Measurements from ENCODE around the gene NDRG2. TPM values are rescaled to one million over a fixed set of nuclear protein-coding genes. Genes with fewer than 3 reads are reported as not detected.

NDRG2 gene
- total RNA-seq, result 1.3 TPM in 1 of 2 replicates, not detected in the other

DNA sequence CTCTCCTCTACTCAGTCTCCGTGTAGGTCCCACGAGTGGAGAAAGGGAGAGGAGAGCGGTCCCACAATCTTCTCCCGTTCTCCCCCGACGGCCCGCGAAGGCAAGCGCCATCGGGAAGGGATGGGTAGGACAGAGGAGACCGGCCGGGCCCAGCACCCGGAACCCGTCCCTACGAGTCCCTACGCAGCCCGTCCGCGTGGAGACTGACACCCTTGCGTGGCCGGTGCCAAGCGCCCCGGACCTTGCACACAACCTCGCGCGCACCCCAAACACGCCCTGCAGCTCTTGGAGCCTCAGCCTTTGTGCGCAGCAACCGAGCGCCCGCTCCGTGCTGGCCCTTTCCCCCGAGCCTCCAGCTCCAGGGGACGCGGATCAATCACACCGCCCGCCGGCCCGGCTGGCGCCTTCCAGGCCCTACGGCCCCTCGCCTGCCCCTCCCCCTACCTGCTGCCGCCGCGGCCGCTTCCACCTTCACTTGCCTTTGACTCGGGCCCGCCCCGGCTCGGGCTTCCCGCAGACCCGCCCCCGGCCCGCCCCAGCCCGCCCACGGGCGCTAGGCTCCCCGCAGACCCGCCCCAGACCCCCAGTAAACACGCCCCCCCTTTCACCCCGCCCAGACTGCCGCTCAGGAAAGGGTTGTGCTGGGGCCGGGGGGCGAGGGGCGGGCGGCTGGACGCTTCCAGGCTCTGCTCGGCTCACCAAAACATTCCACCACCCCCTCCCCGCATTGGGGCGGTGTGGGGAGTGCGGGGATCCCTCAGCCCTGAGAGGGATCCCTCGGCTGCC lies at the start of gene NDRG2:
Gene NDRG2 (minus strand): TSS at position 477 of the 786 bp plus-strand sequence. CDS start 1,746 bp downstream, outside the sequence.
- H3K4me3 ChIP-seq (ENCODE audit: low read depth, low read length), result peak within 1 kb of the TSS; percentile 58
- peak; percentile 27 for DNase-seq (ENCODE audit: low read depth)
- TF ChIP-seq, protein P1, sequence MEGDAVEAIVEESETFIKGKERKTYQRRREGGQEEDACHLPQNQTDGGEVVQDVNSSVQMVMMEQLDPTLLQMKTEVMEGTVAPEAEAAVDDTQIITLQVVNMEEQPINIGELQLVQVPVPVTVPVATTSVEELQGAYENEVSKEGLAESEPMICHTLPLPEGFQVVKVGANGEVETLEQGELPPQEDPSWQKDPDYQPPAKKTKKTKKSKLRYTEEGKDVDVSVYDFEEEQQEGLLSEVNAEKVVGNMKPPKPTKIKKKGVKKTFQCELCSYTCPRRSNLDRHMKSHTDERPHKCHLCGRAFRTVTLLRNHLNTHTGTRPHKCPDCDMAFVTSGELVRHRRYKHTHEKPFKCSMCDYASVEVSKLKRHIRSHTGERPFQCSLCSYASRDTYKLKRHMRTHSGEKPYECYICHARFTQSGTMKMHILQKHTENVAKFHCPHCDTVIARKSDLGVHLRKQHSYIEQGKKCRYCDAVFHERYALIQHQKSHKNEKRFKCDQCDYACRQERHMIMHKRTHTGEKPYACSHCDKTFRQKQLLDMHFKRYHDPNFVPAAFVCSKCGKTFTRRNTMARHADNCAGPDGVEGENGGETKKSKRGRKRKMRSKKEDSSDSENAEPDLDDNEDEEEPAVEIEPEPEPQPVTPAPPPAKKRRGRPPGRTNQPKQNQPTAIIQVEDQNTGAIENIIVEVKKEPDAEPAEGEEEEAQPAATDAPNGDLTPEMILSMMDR (IDR thresholded peaks at IDR 0.05; ENCODE audit: insufficient read depth, low read depth, low read length), result no peak

DNA sequence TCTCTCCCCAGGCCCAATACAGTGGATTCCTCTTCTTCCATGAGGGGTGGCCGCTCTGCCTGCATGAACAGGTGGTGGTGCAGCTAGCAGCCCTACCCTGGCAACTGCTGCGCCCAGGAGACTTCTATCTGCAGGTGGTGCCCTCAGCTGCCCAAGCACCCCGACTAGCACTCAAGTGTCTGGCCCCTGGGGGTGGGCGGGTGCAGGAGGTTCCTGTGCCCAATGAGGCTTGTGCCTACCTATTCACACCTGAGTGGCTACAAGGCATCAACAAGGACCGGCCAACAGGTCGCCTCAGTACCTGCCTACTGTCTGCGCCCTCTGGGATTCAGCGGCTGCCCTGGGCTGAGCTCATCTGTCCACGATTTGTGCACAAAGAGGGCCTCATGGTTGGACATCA lies 49.1 kb upstream of the NDRG2 start:
- H3K4me3 ChIP-seq (ENCODE audit: low read depth, low read length), result no peak overlapping the region
- TF ChIP-seq, protein P1 (IDR thresholded peaks at IDR 0.05; ENCODE audit: insufficient read depth, low read depth, low read length), result no peak
- no peak for DNase-seq (ENCODE audit: low read depth)

DNA sequence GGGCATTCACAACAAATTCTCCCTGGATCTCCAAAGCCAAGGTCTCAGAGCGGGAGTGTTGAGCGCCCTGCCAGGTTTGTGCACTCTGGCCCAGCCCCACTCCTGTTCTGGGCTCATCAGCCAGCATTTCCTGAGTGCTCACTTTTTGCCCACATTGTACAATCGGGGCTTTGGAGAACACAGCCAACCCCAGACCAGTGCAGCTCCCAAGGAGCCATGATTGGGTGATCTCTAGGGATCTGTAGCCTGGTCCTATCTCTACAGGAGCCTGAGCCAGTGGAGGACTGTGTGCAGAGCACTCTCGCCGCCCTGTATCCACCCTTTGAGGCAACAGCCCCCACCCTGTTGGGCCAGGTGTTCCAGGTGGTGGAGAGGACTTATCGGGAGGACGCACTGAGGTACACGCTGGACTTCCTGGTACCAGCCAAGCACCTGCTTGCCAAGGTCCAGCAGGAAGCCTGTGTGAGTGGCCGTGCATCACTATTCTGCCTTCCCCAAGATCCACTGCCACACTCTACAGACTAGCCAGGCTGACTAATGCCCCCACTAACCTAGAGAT lies 48.0 kb upstream of the NDRG2 start:
- DNase-seq (ENCODE audit: low read depth), result no peak
- H3K4me3 ChIP-seq (ENCODE audit: low read depth, low read length), result no peak overlapping the region
- TF ChIP-seq, protein P1 (IDR thresholded peaks at IDR 0.05; ENCODE audit: insufficient read depth, low read depth, low read length), result no peak

DNA sequence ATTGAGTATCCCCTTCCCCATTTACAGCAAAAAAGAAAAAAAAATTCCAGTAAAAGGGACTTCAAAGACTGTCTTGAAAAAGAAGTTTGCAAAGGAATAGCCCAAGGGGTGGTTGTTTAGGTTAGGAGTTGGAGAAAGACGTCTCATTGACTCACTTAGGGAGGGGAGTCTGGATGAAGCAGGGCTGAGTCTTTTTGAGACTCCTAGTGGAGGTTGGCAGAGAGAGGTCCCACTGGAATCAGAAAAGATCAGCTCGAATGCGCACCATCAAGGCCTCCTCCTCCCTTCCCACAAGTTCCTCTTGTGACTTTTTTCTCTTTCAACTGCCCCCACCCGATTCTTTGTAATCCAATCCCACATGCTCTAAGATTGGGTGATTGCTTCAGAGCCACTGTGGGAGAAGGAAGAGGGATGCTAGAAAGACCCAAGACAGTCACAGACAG lies 47.2 kb upstream of the NDRG2 start:
- TF ChIP-seq, protein P1 (IDR thresholded peaks at IDR 0.05; ENCODE audit: insufficient read depth, low read depth, low read length), result peak; percentile 4

DNA sequence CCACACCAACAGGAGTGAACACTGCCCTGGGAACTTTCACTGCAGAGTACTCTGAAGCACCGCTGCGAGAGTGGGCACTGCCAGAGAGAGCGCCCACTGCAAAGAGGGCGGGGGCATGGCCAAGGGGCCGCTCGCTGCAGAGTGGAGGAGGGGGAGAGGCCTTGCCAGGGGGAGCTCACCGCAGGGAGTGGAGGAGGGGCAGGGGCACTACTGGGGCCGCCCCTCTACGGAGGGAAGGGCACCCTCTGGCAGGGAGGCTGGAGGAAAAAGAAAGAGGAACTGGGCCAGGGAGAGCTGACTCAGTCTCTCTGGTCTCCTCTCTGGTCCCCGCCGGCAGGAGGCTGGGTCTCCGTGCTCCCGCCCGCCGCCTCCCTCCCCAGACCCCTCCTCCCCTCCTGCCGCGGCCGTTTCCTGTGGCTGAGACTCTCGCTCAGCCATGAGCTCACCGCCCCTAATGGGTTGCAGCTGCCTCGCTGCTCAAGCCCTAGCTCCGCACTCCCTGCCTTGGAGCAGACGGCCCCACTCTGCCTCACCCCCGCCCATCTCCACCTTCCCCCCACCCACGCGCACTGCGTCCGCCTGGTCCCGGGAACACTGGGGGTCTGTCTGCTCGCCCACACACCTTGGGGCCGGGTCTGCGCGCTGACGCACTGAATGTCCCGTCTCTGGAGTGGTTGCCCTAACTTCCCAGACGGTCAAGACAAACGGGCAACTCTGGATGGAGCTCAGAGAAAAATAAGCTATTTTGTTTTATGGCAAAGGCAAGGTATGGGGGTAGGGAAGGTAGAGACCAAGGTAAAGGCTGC lies 46.6 kb upstream of the NDRG2 start:
- peak overlapping the region; percentile 83 for H3K4me3 ChIP-seq (ENCODE audit: low read depth, low read length)
- peak; percentile 90 for DNase-seq (ENCODE audit: low read depth)
- TF ChIP-seq, protein P1 (IDR thresholded peaks at IDR 0.05; ENCODE audit: insufficient read depth, low read depth, low read length), result no peak

More for the DNA sequence above, 47.2 kb upstream of the NDRG2 start:
- DNase-seq (ENCODE audit: low read depth), result peak; percentile 66
- peak overlapping the region; percentile 83 for H3K4me3 ChIP-seq (ENCODE audit: low read depth, low read length)

DNA sequence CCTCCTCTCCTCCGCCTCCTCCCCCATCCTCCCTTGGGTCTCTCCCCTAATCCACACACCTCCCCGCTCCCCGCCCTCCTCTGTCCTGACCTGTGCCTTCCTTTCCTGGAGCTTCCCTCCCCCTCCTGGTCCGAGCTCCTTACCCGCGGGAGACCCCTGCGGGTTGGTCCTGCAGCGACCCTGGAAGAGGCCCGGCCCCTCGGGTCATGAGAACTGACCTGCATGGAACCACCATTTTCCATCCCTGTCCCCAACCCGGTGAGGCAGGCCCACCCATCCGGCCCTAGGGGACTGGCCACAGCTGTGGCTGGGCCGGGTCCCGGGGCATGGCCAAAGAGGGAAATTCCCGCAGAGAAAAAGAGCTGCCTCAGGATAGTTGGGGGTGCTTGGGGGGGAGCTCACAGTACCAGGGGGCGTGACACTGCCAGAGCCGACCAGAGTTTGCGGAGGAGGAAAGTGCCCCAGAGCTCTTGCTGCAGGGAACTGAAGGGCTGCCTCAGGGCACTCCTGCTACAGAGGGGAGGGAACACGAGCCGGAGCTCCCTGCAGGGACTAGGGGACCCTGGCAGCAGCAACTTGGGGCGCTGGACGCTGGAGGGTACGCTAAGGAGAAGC lies 45.9 kb upstream of the NDRG2 start:
- DNase-seq (ENCODE audit: low read depth), result peak; percentile 37
- TF ChIP-seq, protein P1 (IDR thresholded peaks at IDR 0.05; ENCODE audit: insufficient read depth, low read depth, low read length), result no peak
- peak overlapping the region; percentile 83 for H3K4me3 ChIP-seq (ENCODE audit: low read depth, low read length)

All from fibroblast of villous mesenchyme (primary cell).